KMS-11 (cell line): ENCODE data around the gene INPP5A.

Experiments used
- H2AFZ ChIP-seq: fragments of 200-600 bp; sonication (generic); 2 replicates; pipeline ENCODE4 v1.6.1; 2016; ENCODE audit warnings: antibody characterized with exemption, mixed run types, low read depth
- H3K27ac ChIP-seq: fragments of 200-600 bp; sonication (generic); 2 replicates; pipeline ENCODE4 v1.6.1; 2016; ENCODE audit warnings: mild to moderate bottlenecking, mixed run types
- H3K27me3 ChIP-seq: fragments of 200-600 bp; sonication (generic); 2 replicates; pipeline ENCODE4 v1.6.1; 2017; ENCODE audit warnings: mild to moderate bottlenecking, low read depth, mixed run types, moderate library complexity; ENCODE audit not compliant: insufficient read depth
- H3K36me3 ChIP-seq: fragments of 200-600 bp; sonication (generic); 2 replicates; pipeline ENCODE4 v1.6.1; 2017; ENCODE audit warnings: mild to moderate bottlenecking, mixed run types; ENCODE audit not compliant: insufficient read depth
- H3K4me1 ChIP-seq: fragments of 200-600 bp; sonication (generic); 2 replicates; pipeline ENCODE4 v1.6.1; 2016; ENCODE audit warnings: mild to moderate bottlenecking, low read depth, mixed run types; ENCODE audit not compliant: poor library complexity, severe bottlenecking
- H3K4me2 ChIP-seq: fragments of 200-600 bp; sonication (generic); 2 replicates; pipeline ENCODE4 v1.7.0; 2016; ENCODE audit warnings: mild to moderate bottlenecking, mixed run types
- H3K4me3 ChIP-seq: fragments of 200-600 bp; sonication (generic); IDR thresholded peaks from 2 replicates; pipeline ENCODE4 v1.6.1; 2017; ENCODE audit warnings: low read depth, low read length, mixed read lengths; ENCODE audit not compliant: insufficient read depth
- H3K79me2 ChIP-seq: fragments of 200-600 bp; sonication (generic); 2 replicates; pipeline ENCODE4 v1.6.1; 2016; ENCODE audit warnings: low read depth, mixed run types; ENCODE audit not compliant: insufficient read depth
- H3K9ac ChIP-seq: fragments of 200-600 bp; sonication (generic); 2 replicates; pipeline ENCODE4 v1.6.1; 2016; ENCODE audit warnings: mild to moderate bottlenecking, mixed run types
- H4K20me1 ChIP-seq: fragments of 200-600 bp; sonication (generic); 2 replicates; pipeline ENCODE4 v1.6.1; 2016; ENCODE audit warnings: mild to moderate bottlenecking, mixed run types; ENCODE audit not compliant: insufficient read depth
- CTCF ChIP-seq: fragments of 200-600 bp; sonication (generic); conservative IDR thresholded peaks from 2 replicates; pipeline ENCODE4 v1.6.1; 2017; ENCODE audit warnings: low read depth, mild to moderate bottlenecking, antibody characterized with exemption, low read length, moderate library complexity, mixed read lengths

Gene INPP5A

GRCh38 chr10:132626761-132627665, 89.4 kb downstream of the INPP5A start:
- no peak overlapping the region for H2AFZ ChIP-seq
- H4K20me1 ChIP-seq: no peaks in the 10 kb centered on the region
- no peak overlapping the region for H3K4me3 ChIP-seq
- H3K36me3 ChIP-seq: no peaks in the 10 kb centered on the region
- TF ChIP-seq CTCF: no peak
- no peaks in the 10 kb centered on the region for H3K27me3 ChIP-seq
- H3K4me1 ChIP-seq: no peaks in the 10 kb centered on the region
- H3K9ac ChIP-seq: no peak overlapping the region
- no peaks in the 10 kb centered on the region for H3K79me2 ChIP-seq
- H3K4me2 ChIP-seq: no peak overlapping the region
- H3K27ac ChIP-seq: no peak overlapping the region

- Histone ChIP-seq H4K20me1 (no peaks in the 10 kb centered on the region), H3K4me1 (no peaks in the 10 kb centered on the region), H3K9ac (no peak overlapping the region), H3K27me3 (no peaks in the 10 kb centered on the region), H3K4me2 (no peak overlapping the region), H3K27ac (no peak overlapping the region), H3K36me3 (no peaks in the 10 kb centered on the region), H2AFZ (no peak overlapping the region), H3K4me3 (no peak overlapping the region), H3K79me2 (no peaks in the 10 kb centered on the region)
- no peak for TF ChIP-seq CTCF
Observed at GRCh38 chr10:132627666-132628531, 90.3 kb downstream of the INPP5A start.

GRCh38 chr10:132628966-132629900, 91.6 kb downstream of the INPP5A start:
- H3K79me2 ChIP-seq: no peaks in the 10 kb centered on the region
- H2AFZ ChIP-seq: no peak overlapping the region
- no peak overlapping the region for H3K4me3 ChIP-seq
- no peak overlapping the region for H3K9ac ChIP-seq
- no peak for TF ChIP-seq CTCF
- H3K4me1 ChIP-seq: no peaks in the 10 kb centered on the region
- H3K27me3 ChIP-seq: no peaks in the 10 kb centered on the region
- no peak overlapping the region for H3K4me2 ChIP-seq
- no peaks in the 10 kb centered on the region for H3K36me3 ChIP-seq
- H4K20me1 ChIP-seq: no peaks in the 10 kb centered on the region
- H3K27ac ChIP-seq: no peak overlapping the region

- Histone ChIP-seq H3K9ac (no peak overlapping the region), H3K27ac (no peak overlapping the region), H3K4me2 (no peak overlapping the region), H4K20me1 (no peaks in the 10 kb centered on the region), H3K36me3 (no peaks in the 10 kb centered on the region), H3K27me3 (no peaks in the 10 kb centered on the region), H2AFZ (no peak overlapping the region), H3K79me2 (no peaks in the 10 kb centered on the region), H3K4me1 (no peaks in the 10 kb centered on the region), H3K4me3 (no peak overlapping the region)
- no peak for TF ChIP-seq CTCF
Observed at GRCh38 chr10:132630156-132630555, 92.6 kb downstream of the INPP5A start.
